Prostate gland (tissue), 2 donors: ENCODE measurements around the gene MYOC.

Experiments
- POLR2A ChIP-seq: fragments of 450-650 bp; IDR thresholded peaks from one replicate; pipeline ENCODE4 v1.6.1; 2016; ENCODE audit warnings: antibody characterized with exemption, mild to moderate bottlenecking
- POLR2AphosphoS5 ChIP-seq: sonication (generic); formaldehyde crosslinking; IDR thresholded peaks from one replicate; pipeline ENCODE4 v1.6.1; 2017; ENCODE audit warnings: antibody characterized with exemption
- TF ChIP-seq, protein P1 (sequence below), 4 experiments: fragments of 200-600 bp in 2 of 4; fragments of 450-650 bp in 2 of 4; sonication (generic) in 2 of 4; IDR thresholded peaks; 1 replicate in 3 of 4; 2 replicates in 1 of 4; pipeline ENCODE4 v1.5.1; 2016 to 2019; ENCODE audit warnings: antibody characterized with exemption in 4 of 4, mild to moderate bottlenecking in 2 of 4, moderate library complexity in 2 of 4

DNA sequence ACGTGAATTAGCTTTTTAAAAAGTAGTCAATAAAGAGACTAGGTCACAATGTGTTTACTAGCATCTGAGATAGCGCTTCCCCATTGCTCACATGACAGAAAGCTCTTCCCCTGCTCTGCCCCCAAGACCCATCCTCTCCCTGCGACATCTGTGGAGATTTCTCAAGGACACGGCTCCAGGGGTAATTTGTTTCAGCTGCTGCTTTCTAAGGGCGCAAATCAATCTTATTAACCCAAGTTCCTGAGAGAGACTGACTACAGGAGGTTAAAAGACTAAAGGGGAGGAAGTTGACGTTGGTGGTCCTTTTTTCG is 30.4 kb downstream of the MYOC start, which contains the start of gene MYOCOS:
- TF ChIP-seq, protein P1, sequence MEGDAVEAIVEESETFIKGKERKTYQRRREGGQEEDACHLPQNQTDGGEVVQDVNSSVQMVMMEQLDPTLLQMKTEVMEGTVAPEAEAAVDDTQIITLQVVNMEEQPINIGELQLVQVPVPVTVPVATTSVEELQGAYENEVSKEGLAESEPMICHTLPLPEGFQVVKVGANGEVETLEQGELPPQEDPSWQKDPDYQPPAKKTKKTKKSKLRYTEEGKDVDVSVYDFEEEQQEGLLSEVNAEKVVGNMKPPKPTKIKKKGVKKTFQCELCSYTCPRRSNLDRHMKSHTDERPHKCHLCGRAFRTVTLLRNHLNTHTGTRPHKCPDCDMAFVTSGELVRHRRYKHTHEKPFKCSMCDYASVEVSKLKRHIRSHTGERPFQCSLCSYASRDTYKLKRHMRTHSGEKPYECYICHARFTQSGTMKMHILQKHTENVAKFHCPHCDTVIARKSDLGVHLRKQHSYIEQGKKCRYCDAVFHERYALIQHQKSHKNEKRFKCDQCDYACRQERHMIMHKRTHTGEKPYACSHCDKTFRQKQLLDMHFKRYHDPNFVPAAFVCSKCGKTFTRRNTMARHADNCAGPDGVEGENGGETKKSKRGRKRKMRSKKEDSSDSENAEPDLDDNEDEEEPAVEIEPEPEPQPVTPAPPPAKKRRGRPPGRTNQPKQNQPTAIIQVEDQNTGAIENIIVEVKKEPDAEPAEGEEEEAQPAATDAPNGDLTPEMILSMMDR (IDR thresholded peaks at IDR 0.05) = no peak
- no peak for TF ChIP-seq POLR2AphosphoS5
- no peak for TF ChIP-seq POLR2A
